SK-N-SH treated with all-trans-retinoic acid at 6 μM for 48 hours (cell line): ENCODE results near the gene OSCP1.

Experiments used
- ATAC-seq: fragments of 200-7000 bp; cut with Tn5 transposase; 3 replicates; pipeline ENCODE4 v1.9.1; 2020; ENCODE audit warnings: mild to moderate bottlenecking, moderate library complexity
- ARNTL ChIP-seq: fragments of 450-650 bp; formaldehyde crosslinking; IDR thresholded peaks from 2 replicates; pipeline ENCODE4 v1.5.0; 2020; ENCODE audit warnings: low read depth, mild to moderate bottlenecking, moderate library complexity, borderline replicate concordance
- BACH2 ChIP-seq: fragments of 250-450 bp; sonication (Bioruptor Pico); IDR thresholded peaks from 2 replicates; pipeline ENCODE4 v1.9.0; 2021; ENCODE audit warnings: mild to moderate bottlenecking, borderline replicate concordance
- CSDC2 ChIP-seq: fragments of 250-450 bp; sonication (Bioruptor Pico); IDR thresholded peaks from 2 replicates; pipeline ENCODE4 v1.5.0; 2020; ENCODE audit warnings: mild to moderate bottlenecking, moderate library complexity
- ESRRG ChIP-seq: fragments of 250-450 bp; sonication (Bioruptor Pico); IDR thresholded peaks from 2 replicates; pipeline ENCODE4 v1.6.1; 2021; ENCODE audit warnings: mild to moderate bottlenecking
- GLIS3 ChIP-seq: fragments of 250-450 bp; sonication (Bioruptor Pico); IDR thresholded peaks from 2 replicates; pipeline ENCODE4 v1.5.0; 2020; ENCODE audit warnings: mild to moderate bottlenecking, moderate library complexity
- ISL1 ChIP-seq: fragments of 250-450 bp; sonication (Bioruptor Pico); IDR thresholded peaks from 2 replicates; pipeline ENCODE4 v2.1.2; 2022; ENCODE audit warnings: mild to moderate bottlenecking, moderate library complexity
- OSR1 ChIP-seq: fragments of 250-450 bp; sonication (Bioruptor Pico); IDR thresholded peaks from 2 replicates; pipeline ENCODE4 v1.8.0; 2022; ENCODE audit warnings: moderate library complexity, mild to moderate bottlenecking, inconsistent platforms
- PPARA ChIP-seq: fragments of 250-450 bp; sonication (Bioruptor Pico); IDR thresholded peaks from 2 replicates; pipeline ENCODE4 v1.5.0; 2020; ENCODE audit warnings: mild to moderate bottlenecking, borderline replicate concordance
- SNAI2 ChIP-seq: fragments of 250-450 bp; sonication (Bioruptor Pico); IDR thresholded peaks from 2 replicates; pipeline ENCODE4 v1.5.0; 2020; ENCODE audit warnings: mild to moderate bottlenecking, moderate library complexity
- TCF4 ChIP-seq: fragments of 250-450 bp; sonication (Bioruptor Pico); IDR thresholded peaks from 2 replicates; pipeline ENCODE4 v1.8.0; 2021; ENCODE audit warnings: mild to moderate bottlenecking, moderate library complexity, borderline replicate concordance
- TOX ChIP-seq: fragments of 250-450 bp; sonication (Bioruptor Pico); IDR thresholded peaks from 2 replicates; pipeline ENCODE4 v1.8.0; 2021; ENCODE audit warnings: mild to moderate bottlenecking, moderate library complexity, borderline replicate concordance
- ZFP3 ChIP-seq: fragments of 250-450 bp; sonication (Bioruptor Pico); IDR thresholded peaks from 2 replicates; pipeline ENCODE4 v1.5.0; 2020; ENCODE audit warnings: mild to moderate bottlenecking, moderate library complexity
- ZFP30 ChIP-seq: fragments of 450-650 bp; formaldehyde crosslinking; IDR thresholded peaks from 2 replicates; pipeline ENCODE4 v1.5.0; 2022; ENCODE audit warnings: mild to moderate bottlenecking, moderate library complexity
- ZNF565 ChIP-seq: fragments of 450-650 bp; formaldehyde crosslinking; conservative IDR thresholded peaks from 2 replicates; pipeline ENCODE4 v1.5.0; 2020; ENCODE audit warnings: low read depth, mild to moderate bottlenecking, moderate library complexity
- ZNF70 ChIP-seq: fragments of 450-650 bp; formaldehyde crosslinking; IDR thresholded peaks from 2 replicates; pipeline ENCODE4 v1.5.0; 2020; ENCODE audit warnings: mild to moderate bottlenecking, moderate library complexity
- ZNF8 ChIP-seq: fragments of 450-650 bp; formaldehyde crosslinking; IDR thresholded peaks from 2 replicates; pipeline ENCODE4 v1.5.0; 2020; ENCODE audit warnings: mild to moderate bottlenecking, moderate library complexity
- TF ChIP-seq, protein P1 (sequence below): fragments of 250-450 bp; sonication (Bioruptor Pico); IDR thresholded peaks from 2 replicates; pipeline ENCODE4 v1.5.1; 2020; ENCODE audit warnings: low read depth, mild to moderate bottlenecking, moderate library complexity
- TF ChIP-seq, protein P2 (sequence below): fragments of 250-450 bp; sonication (Bioruptor Pico); IDR thresholded peaks from 2 replicates; pipeline ENCODE4 v1.5.1; 2021; ENCODE audit warnings: mild to moderate bottlenecking, moderate library complexity
- TF ChIP-seq, protein P3 (sequence below): fragments of 250-450 bp; sonication (Bioruptor Pico); IDR thresholded peaks from 2 replicates; pipeline ENCODE4 v1.8.0; 2021; ENCODE audit warnings: low read depth, mild to moderate bottlenecking, moderate library complexity, borderline replicate concordance
- TF ChIP-seq, protein P4 (sequence below): fragments of 250-450 bp; sonication (Bioruptor Pico); IDR thresholded peaks from 2 replicates; pipeline ENCODE4 v1.5.0; 2020; ENCODE audit warnings: mild to moderate bottlenecking, moderate library complexity
- TF ChIP-seq, protein P5 (sequence below): fragments of 250-450 bp; sonication (Bioruptor Pico); IDR thresholded peaks from 2 replicates; pipeline ENCODE4 v1.8.0; 2020; ENCODE audit warnings: mild to moderate bottlenecking, moderate library complexity, borderline replicate concordance

Gene OSCP1

DNA sequence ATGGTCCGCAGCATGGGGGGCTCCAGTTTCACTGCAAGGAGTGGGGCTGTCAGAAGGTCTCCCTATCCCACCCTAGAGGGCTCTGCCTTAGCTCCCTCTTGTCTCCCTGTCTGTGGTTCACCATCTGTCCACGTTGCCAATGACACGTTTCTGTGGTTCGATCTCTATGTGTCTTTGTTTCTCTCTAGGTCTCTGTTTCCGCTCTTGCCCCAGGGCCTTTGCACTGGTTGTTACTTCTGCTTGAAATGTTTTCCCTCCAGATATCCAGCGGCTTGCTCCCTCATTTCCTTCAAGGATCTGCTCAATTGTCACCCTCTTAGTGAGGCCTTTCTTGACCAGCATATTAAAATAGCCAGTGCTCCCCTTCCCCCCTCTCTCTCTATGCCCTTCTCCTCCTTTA, 22.4 kb upstream of the OSCP1 start:
- ATAC-seq, result no peak
- TF ChIP-seq, protein P1, sequence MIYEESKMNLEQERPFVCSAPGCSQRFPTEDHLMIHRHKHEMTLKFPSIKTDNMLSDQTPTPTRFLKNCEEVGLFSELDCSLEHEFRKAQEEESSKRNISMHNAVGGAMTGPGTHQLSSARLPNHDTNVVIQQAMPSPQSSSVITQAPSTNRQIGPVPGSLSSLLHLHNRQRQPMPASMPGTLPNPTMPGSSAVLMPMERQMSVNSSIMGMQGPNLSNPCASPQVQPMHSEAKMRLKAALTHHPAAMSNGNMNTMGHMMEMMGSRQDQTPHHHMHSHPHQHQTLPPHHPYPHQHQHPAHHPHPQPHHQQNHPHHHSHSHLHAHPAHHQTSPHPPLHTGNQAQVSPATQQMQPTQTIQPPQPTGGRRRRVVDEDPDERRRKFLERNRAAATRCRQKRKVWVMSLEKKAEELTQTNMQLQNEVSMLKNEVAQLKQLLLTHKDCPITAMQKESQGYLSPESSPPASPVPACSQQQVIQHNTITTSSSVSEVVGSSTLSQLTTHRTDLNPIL (CRISPR knock-in tag), result no peak
- TF ChIP-seq, protein P2, sequence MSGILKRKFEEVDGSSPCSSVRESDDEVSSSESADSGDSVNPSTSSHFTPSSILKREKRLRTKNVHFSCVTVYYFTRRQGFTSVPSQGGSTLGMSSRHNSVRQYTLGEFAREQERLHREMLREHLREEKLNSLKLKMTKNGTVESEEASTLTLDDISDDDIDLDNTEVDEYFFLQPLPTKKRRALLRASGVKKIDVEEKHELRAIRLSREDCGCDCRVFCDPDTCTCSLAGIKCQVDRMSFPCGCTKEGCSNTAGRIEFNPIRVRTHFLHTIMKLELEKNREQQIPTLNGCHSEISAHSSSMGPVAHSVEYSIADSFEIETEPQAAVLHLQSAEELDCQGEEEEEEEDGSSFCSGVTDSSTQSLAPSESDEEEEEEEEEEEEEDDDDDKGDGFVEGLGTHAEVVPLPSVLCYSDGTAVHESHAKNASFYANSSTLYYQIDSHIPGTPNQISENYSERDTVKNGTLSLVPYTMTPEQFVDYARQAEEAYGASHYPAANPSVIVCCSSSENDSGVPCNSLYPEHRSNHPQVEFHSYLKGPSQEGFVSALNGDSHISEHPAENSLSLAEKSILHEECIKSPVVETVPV (CRISPR knock-in tag), result no peak
- TF ChIP-seq PPARA (CRISPR knock-in tag), result no peak
- TF ChIP-seq, protein P3, sequence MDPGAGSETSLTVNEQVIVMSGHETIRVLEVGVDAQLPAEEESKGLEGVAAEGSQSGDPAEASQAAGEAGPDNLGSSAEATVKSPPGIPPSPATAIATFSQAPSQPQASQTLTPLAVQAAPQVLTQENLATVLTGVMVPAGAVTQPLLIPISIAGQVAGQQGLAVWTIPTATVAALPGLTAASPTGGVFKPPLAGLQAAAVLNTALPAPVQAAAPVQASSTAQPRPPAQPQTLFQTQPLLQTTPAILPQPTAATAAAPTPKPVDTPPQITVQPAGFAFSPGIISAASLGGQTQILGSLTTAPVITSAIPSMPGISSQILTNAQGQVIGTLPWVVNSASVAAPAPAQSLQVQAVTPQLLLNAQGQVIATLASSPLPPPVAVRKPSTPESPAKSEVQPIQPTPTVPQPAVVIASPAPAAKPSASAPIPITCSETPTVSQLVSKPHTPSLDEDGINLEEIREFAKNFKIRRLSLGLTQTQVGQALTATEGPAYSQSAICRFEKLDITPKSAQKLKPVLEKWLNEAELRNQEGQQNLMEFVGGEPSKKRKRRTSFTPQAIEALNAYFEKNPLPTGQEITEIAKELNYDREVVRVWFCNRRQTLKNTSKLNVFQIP (CRISPR knock-in tag), result no peak
- no peak for TF ChIP-seq ZNF8
- TF ChIP-seq GLIS3 (CRISPR knock-in tag), result no peak
- no peak for TF ChIP-seq ZFP30 (CRISPR knock-in tag)
- no peak for TF ChIP-seq OSR1
- TF ChIP-seq CSDC2 (CRISPR knock-in tag), result no peak
- TF ChIP-seq BACH2 (CRISPR knock-in tag), result no peak
- TF ChIP-seq ISL1, result no peak
- no peak for TF ChIP-seq ZNF565 (CRISPR knock-in tag)
- no peak for TF ChIP-seq ZFP3
- no peak for TF ChIP-seq ESRRG (CRISPR knock-in tag)
- no peak for TF ChIP-seq ZNF70 (CRISPR knock-in tag)
- TF ChIP-seq, protein P4, sequence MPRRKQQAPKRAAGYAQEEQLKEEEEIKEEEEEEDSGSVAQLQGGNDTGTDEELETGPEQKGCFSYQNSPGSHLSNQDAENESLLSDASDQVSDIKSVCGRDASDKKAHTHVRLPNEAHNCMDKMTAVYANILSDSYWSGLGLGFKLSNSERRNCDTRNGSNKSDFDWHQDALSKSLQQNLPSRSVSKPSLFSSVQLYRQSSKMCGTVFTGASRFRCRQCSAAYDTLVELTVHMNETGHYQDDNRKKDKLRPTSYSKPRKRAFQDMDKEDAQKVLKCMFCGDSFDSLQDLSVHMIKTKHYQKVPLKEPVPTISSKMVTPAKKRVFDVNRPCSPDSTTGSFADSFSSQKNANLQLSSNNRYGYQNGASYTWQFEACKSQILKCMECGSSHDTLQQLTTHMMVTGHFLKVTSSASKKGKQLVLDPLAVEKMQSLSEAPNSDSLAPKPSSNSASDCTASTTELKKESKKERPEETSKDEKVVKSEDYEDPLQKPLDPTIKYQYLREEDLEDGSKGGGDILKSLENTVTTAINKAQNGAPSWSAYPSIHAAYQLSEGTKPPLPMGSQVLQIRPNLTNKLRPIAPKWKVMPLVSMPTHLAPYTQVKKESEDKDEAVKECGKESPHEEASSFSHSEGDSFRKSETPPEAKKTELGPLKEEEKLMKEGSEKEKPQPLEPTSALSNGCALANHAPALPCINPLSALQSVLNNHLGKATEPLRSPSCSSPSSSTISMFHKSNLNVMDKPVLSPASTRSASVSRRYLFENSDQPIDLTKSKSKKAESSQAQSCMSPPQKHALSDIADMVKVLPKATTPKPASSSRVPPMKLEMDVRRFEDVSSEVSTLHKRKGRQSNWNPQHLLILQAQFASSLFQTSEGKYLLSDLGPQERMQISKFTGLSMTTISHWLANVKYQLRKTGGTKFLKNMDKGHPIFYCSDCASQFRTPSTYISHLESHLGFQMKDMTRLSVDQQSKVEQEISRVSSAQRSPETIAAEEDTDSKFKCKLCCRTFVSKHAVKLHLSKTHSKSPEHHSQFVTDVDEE (CRISPR knock-in tag), result no peak

DNA sequence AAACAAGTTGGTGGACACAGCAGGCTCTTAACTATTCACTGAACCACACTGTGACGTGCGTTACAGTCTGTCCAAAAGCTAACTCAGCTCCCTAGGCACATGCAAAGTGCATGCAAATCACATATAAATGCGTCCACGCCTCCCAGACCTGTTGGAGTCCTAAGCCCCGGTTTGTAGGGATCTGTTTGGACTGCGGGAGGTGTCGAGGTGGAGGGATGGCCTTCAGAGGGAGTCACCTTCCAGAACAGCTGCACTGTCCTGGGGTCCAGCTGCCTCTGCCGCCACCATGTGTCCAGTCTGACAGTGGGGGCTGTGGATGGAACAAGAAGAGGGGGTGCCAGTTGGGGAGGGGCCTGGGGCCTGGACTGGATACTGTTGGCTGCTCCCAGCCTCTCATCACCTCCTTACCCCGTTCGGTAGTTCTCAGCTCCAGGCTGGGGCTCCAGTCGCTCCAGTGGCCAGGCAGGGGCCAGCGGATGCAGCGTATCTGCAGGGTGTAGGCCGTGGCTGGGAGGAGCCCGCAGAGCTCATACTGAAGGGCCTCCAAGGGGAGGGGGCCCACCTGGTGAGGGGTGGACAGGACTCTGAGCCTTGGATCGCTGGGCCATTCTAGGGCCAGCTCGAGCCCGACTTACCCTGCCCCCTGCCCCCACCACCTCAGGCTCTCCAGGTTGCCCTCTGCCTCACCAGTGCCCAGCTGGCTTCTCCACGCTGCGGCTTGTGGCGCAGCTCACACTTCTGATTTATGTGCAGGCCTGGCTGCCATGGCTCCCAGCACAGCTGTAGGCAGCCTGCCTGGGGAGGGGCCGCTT, 21.8 kb upstream of the OSCP1 start:
- TF ChIP-seq ZNF8, result no peak
- TF ChIP-seq SNAI2 (CRISPR knock-in tag), result no peak
- TF ChIP-seq ARNTL (CRISPR knock-in tag), result no peak
- TF ChIP-seq ZFP3, result no peak
- no peak for TF ChIP-seq GLIS3 (CRISPR knock-in tag)
- no peak; the same call in 2 of the 3 replicates for ATAC-seq

DNA sequence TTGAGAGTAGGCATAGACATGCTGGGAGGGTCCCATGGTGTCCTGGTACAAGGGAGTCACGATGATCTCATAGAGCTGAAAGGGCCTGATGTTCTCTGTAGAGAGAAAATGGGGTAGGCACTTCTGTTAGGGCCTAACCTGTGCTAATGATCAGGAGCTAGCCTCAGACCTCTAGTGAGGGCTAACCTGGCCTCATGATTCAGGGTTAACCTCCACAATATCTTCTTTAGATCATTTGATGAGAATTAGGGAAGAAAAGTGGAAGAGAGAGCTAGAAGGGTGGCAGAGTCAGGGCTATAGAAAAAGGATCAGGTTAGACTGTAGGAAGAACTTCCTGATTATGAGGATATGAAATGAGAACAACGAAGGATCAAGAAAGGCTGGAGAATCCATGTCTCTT, 18.9 kb upstream of the OSCP1 start:
- ATAC-seq, result no peak
- TF ChIP-seq TCF4 (no peak), ESRRG (CRISPR knock-in tag) (no peak), SNAI2 (CRISPR knock-in tag) (no peak), ZNF8 (no peak), CSDC2 (CRISPR knock-in tag) (no peak), OSR1 (no peak), TOX (CRISPR knock-in tag) (no peak), ZFP30 (CRISPR knock-in tag) (no peak), PPARA (CRISPR knock-in tag) (no peak), ISL1 (no peak), BACH2 (CRISPR knock-in tag) (no peak), GLIS3 (CRISPR knock-in tag) (no peak)
- TF ChIP-seq, protein P2 (CRISPR knock-in tag), result no peak
- TF ChIP-seq, protein P4 (CRISPR knock-in tag), result no peak
- TF ChIP-seq, protein P5, sequence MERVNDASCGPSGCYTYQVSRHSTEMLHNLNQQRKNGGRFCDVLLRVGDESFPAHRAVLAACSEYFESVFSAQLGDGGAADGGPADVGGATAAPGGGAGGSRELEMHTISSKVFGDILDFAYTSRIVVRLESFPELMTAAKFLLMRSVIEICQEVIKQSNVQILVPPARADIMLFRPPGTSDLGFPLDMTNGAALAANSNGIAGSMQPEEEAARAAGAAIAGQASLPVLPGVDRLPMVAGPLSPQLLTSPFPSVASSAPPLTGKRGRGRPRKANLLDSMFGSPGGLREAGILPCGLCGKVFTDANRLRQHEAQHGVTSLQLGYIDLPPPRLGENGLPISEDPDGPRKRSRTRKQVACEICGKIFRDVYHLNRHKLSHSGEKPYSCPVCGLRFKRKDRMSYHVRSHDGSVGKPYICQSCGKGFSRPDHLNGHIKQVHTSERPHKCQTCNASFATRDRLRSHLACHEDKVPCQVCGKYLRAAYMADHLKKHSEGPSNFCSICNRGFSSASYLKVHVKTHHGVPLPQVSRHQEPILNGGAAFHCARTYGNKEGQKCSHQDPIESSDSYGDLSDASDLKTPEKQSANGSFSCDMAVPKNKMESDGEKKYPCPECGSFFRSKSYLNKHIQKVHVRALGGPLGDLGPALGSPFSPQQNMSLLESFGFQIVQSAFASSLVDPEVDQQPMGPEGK (CRISPR knock-in tag), result no peak
